HG02763 (cell line): ENCODE data around the gene RCSD1.

Experiments
- ATAC-seq: cut with Tn5 transposase; IDR thresholded peaks from one replicate; pipeline ENCODE4 v1.9.1; 2021; ENCODE audit warnings: mild to moderate bottlenecking, moderate library complexity; ENCODE audit not compliant: unreplicated experiment

The RCSD1 gene

GRCh38 chr1:167617153-167618147 is 12.6 kb upstream of the RCSD1 start:
- no peak for ATAC-seq

GRCh38 chr1:167618366-167618765 is 11.7 kb upstream of the RCSD1 start:
- no peak for ATAC-seq

GRCh38 chr1:167618789-167619188 is 11.2 kb upstream of the RCSD1 start:
- ATAC-seq = no peak

- ATAC-seq = no peak
Observed at GRCh38 chr1:167620002-167620401, 10.0 kb upstream of the RCSD1 start.

GRCh38 chr1:167621780-167622313 is 8.2 kb upstream of the RCSD1 start:
- no peak for ATAC-seq

GRCh38 chr1:167623951-167624350 is 6.1 kb upstream of the RCSD1 start:
- no peak for ATAC-seq

GRCh38 chr1:167625040-167625823 is 4.8 kb upstream of the RCSD1 start:
- no peak for ATAC-seq

GRCh38 chr1:167627615-167627864 is 2.5 kb upstream of the RCSD1 start:
- peak; percentile 2 for ATAC-seq

GRCh38 chr1:167627865-167628641 is 2.0 kb upstream of the RCSD1 start:
- ATAC-seq = peak; percentile 60

- ATAC-seq = no peak
Observed at GRCh38 chr1:167628741-167629515, 1.1 kb upstream of the RCSD1 start.

DNA sequence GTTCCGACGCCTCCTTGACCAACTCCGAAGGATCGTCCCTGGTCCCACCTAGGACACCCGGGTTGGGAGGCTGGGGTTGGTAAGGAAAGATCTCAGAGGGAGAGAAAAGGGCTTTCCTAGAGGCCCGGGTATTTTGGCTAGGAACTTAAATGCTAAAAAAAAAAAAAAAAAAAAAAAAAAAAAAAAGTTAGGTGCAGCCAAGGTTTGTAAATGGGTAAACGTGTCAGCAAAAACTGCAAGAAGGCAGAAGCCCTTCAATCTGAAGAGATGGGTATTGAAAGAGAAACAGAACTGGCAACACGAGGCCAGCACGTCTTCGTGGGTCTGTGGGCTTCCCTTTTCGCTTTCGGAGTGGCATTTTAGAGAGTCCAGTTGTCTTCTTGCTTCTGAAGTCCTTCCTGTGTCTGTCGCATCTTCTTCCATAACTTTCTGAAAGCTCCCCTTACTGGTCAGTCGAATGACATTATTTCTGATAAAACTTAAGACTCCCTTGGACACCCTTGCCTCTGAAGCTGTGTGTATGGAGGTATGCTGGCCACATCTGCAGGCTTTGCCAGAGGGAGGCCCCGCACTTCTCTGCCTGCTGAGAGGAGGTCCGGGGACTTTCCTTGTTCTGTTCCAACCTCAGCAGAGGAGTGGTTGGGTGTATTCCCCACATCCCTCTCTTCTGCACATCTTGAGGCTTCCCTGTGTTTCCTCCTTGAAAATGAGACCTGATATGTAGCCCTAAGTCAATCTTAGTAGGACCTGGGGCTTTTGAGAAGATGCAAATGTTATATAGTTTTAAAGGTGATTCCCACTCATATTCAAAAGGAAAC is 745 bp downstream of the RCSD1 start:
- ATAC-seq = peak; percentile 22

DNA sequence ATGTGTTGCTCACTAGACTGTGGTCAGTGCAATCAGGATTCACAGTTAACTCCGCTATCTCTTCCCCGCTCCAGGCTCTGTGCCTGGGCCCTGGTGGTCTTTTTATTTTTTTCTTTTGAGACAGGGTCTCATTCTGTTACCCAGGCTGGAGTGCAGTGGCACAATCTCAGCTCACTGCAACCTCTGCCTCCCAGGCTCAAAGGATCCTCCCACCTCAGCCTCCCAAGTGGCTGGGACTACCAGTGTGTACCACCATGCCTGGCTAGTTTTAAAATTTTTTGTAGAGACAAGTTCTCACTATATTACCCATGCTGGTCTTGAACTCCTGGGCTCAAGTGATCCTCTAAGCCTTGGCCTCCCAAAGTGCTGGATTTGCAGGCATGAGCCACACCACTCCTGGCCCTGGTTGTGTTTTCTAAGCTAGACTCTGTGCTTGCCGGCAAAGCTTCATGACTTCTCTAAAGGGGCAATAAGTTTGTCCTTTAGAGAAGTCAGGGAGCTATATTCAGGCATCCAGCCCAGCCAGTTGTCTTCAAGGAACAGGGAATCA is 1.4 kb downstream of the RCSD1 start:
- no peak for ATAC-seq

DNA sequence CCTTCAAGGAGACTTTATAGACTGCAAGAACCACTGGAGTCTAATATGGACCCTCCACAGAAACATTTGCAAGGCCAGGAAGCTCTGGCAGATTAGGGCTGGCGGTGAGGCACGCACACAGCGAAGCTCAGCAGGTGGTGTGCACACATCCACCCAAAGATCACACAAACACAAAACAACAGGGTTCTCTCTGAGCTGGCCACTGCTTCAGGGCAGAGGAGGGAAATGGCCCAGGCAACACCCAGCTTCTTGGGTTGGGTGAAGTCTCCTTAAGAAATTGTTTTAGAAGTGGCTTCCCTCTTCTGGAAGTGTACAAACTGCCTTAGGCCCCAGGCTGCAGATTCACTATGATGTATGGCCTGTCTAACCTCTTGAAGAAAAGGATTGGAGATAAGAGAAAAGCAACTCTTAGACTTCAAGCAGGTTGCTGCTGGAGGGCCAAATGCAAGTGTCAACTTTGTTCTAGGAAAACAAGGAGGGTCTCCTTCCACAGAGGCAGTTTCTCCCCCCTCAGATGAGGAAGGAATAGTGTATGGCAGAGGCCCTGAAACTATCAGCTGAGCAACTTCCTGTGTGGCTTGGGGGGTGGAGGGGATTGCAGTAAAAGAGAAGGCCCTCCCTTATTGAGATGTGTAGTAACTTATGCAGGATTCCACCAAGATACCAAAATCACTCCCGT is 2.0 kb downstream of the RCSD1 start:
- ATAC-seq = no peak

- ATAC-seq = no peak
Observed at GRCh38 chr1:167633258-167633944, 3.4 kb downstream of the RCSD1 start.

DNA sequence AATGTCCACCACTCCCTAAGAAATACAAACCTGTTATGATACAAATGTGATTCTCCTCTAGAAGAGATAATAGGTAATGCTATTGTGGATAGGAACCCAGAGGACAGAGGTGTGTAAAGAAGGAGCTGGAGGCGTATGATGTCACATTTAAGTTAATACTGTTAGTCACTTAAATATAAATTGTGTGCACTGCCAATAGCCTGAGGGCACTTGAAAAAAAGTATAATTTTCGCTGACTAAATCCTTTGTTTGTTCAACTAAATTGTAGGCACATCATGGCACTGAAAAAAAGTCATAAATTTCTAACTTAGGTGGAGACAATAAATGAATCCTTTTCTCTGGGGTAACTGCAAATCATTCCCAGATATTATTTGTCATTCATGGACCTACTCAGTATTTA is 4.4 kb downstream of the RCSD1 start:
- no peak for ATAC-seq

DNA sequence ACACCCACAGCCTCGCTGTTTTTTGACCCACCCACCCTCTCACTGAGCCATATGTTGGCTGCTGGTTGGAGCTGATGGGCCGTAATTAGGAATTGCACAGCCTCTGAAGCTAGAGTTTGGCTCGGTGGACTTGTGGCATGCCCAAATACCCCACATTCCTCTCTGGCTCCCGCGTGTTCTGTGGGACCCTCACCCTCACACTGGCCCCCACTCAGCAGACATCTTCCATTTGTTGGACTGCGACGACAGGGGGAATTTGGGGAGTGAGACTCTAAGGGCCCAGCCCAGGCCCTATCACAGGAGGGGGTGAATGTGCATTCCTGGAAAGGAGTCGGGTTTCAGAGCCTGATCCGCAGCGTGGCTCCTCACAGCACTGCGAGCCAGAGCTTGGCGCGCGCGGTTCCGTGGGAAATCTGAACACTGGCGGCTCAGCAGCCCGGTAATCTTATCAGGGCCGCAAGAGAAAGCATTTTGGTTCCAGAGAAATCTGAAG is 5.2 kb downstream of the RCSD1 start:
- ATAC-seq = no peak

DNA sequence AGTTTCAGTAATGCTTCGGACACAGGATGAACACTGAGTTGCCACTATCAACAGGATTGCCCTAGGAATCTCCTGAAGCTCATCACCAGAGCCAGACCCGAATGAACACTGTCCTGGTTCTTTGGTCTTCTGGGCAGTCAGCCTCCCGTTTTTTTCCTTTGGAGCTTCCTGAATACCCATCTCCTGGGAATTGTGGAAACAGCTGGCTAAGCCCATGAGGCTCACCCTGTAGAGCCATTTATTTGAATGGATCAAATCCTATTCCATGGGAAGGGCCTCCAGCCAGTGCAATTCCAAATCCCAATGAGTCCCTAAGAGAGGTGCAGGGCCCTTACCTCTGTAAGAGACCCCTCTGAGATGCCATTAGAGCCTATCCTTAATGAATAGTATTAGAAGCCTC is 5.9 kb downstream of the RCSD1 start:
- ATAC-seq = no peak

GRCh38 chr1:167638064-167638463 is 8.0 kb downstream of the RCSD1 start:
- ATAC-seq = no peak
